Stimulated activated CD4-positive, alpha-beta T cell treated with anti-CD3 and anti-CD28 coated beads, Interleukin-2, amount 100 ng/mL, for 24 hours (primary cell): Measurements from ENCODE around the gene TMEM125.

ENCODE experiments used
- DNase-seq, 2 donors: peaks; one replicate each; pipeline ENCODE4 v3.0.0-alpha.2; 2020

TMEM125 gene

GRCh38 chr1:43294761-43295160 is 25.0 kb downstream of the TMEM125 start:
- DNase-seq: no peak

GRCh38 chr1:43296207-43296606 is 26.4 kb downstream of the TMEM125 start:
- DNase-seq: no peak

- no peak for DNase-seq
Observed at GRCh38 chr1:43298055-43298454, 28.3 kb downstream of the TMEM125 start.

- no peak for DNase-seq
Observed at GRCh38 chr1:43299101-43299500, 29.3 kb downstream of the TMEM125 start.

GRCh38 chr1:43300378-43301094 is 30.8 kb downstream of the TMEM125 start, which contains the start of gene TIE1:
TSS of gene TIE1 (plus strand) at chr1:43300982. CDS start at chr1:43301072, 90 bp downstream.
- DNase-seq: no peak

- DNase-seq: no peak
Observed at GRCh38 chr1:43302201-43302600, 32.4 kb downstream of the TMEM125 start.

GRCh38 chr1:43302721-43303470 is 33.1 kb downstream of the TMEM125 start:
- DNase-seq: no peak

GRCh38 chr1:43303471-43304313 is 33.9 kb downstream of the TMEM125 start:
- no peak for DNase-seq

- DNase-seq: no peak
Observed at GRCh38 chr1:43304314-43304681, 34.5 kb downstream of the TMEM125 start.

GRCh38 chr1:43304771-43305300 is 35.1 kb downstream of the TMEM125 start:
- DNase-seq: no peak

GRCh38 chr1:43305461-43305860 is 35.7 kb downstream of the TMEM125 start:
- DNase-seq: no peak

GRCh38 chr1:43305926-43306687 is 36.3 kb downstream of the TMEM125 start:
- no peak for DNase-seq

- DNase-seq: no peak
Observed at GRCh38 chr1:43306688-43307457, 37.1 kb downstream of the TMEM125 start.

GRCh38 chr1:43307458-43308158 is 37.8 kb downstream of the TMEM125 start:
- no peak for DNase-seq

GRCh38 chr1:43308635-43309404 is 39.0 kb downstream of the TMEM125 start:
- DNase-seq: no peak

- no peak for DNase-seq
Observed at GRCh38 chr1:43309405-43310025, 39.7 kb downstream of the TMEM125 start.

- DNase-seq: no peak
Observed at GRCh38 chr1:43311521-43311920, 41.7 kb downstream of the TMEM125 start.

- DNase-seq: no peak
Observed at GRCh38 chr1:43312212-43312623, 42.4 kb downstream of the TMEM125 start.

GRCh38 chr1:43312663-43313515 is 43.1 kb downstream of the TMEM125 start:
- no peak for DNase-seq
